Activated naive CD8-positive, alpha-beta T cell treated with anti-CD3 and anti-CD28 coated beads, Interleukin-2, amount 50 U/mL, for 24 hours (primary cell): Measurements from ENCODE around the gene UBL4B.

Experiments
- ATAC-seq: fragments of 150-1000 bp; cut with Tn5 transposase; one replicate; pipeline ENCODE4 v1.10.0; 2021
- DNase-seq: peaks from one replicate; pipeline ENCODE4 v3.0.0; 2021
- H3K27ac Mint-ChIP-seq: one replicate; pipeline ENCODE4 v1.8.0; 2021; ENCODE audit warnings: mild to moderate bottlenecking, mixed read lengths
- H3K27me3 Mint-ChIP-seq: one replicate; pipeline ENCODE4 v1.8.0; 2021; ENCODE audit warnings: mixed read lengths
- H3K36me3 Mint-ChIP-seq: one replicate; pipeline ENCODE4 v1.8.0; 2021; ENCODE audit warnings: low read depth, mixed read lengths
- H3K4me1 Mint-ChIP-seq: one replicate; pipeline ENCODE4 v1.8.0; 2021; ENCODE audit warnings: mixed read lengths
- H3K4me3 Mint-ChIP-seq: one replicate; pipeline ENCODE4 v1.8.0; 2021; ENCODE audit warnings: mild to moderate bottlenecking, moderate library complexity, mixed read lengths
- H3K9me3 Mint-ChIP-seq: one replicate; pipeline ENCODE4 v1.8.0; 2021; ENCODE audit warnings: mixed read lengths

UBL4B gene, protein sequence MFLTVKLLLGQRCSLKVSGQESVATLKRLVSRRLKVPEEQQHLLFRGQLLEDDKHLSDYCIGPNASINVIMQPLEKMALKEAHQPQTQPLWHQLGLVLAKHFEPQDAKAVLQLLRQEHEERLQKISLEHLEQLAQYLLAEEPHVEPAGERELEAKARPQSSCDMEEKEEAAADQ

DNA sequence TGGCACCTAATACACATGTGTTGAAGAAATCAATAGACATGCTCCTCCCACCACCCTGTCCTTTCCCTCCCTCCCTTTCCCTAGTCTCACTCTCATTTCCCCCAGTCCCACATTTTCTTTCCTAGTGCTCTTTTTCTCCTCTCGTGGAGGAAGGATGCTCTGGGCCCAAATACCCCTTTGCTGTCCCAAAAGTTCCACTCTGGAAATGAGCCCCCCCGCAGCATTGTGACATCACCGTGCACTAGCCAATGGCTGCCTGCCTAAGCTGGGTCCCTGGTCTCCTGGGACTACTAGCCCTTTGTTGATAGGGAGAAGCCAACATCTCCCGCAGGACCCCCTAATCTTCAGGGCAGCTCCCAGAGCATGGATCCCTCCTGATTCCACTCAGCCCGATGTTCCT, at the start of gene UBL4B:
Gene UBL4B (plus strand): TSS at position 301 of the 400 bp plus-strand sequence. CDS start 92 bp downstream, at position 393.
- no peak for ATAC-seq
- DNase-seq, result no peak
- H3K27ac Mint-ChIP-seq, result no peak within 1 kb of the TSS
- H3K4me3 Mint-ChIP-seq, result no peak within 1 kb of the TSS
- peaks cover 13% of the 10 kb centered on the region for H3K27me3 Mint-ChIP-seq
- no peaks in the 10 kb centered on the region for H3K9me3 Mint-ChIP-seq
- no peaks in the 10 kb centered on the region for H3K36me3 Mint-ChIP-seq
- H3K4me1 Mint-ChIP-seq, result peaks cover 2% of the 10 kb centered on the region

DNA sequence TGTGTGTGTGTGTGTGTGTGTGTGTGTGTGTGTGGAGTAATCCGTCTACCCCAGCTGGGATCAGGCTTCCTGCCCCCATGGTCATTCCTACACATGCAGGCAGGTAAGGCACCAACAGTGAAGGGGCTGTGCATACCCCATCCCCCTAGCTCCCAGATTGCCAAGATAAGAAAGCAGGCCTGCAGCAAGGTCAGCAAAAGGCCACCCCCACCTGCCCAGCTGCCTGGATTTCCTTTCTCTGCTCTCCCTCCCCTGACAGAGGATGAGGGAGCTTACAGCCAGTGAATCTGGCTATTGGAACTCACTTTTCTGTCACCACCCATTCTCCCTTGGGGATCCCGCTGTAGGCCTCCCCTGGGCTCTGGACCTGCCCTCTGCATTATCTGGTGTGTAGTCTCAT, 49.6 kb upstream of the UBL4B start:
- no peak overlapping the region for H3K27ac Mint-ChIP-seq

DNA sequence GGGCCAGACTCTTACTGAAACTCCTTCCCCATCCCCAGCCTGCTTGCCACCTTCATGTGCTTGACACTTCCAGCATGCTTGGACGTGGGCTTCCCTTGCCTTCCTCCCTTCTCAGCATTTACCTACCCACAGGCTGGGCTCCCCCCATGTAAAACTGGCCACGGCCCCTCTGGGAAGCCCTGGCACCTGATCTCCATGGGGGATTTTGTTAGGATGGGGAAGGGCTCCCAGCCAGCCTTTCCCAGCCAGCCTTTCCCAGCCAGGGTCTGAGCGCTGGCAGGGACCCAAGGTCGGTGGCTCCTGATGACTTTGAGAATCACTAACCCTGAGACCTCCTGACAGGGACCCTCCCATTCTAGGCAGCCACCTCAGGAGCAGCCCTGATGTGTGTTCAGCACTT, 48.5 kb upstream of the UBL4B start:
- Mint-ChIP-seq H3K4me1 (peaks cover 7% of the 10 kb centered on the region), H3K9me3 (no peaks in the 10 kb centered on the region), H3K36me3 (peaks cover 5% of the 10 kb centered on the region), H3K27ac (no peak overlapping the region), H3K27me3 (peaks cover 26% of the 10 kb centered on the region), H3K4me3 (no peak overlapping the region)
- DNase-seq, result no peak
- ATAC-seq, result no peak

More for the DNA sequence above, 49.6 kb upstream of the UBL4B start:
- no peak for ATAC-seq
- H3K36me3 Mint-ChIP-seq, result peaks cover 7% of the 10 kb centered on the region
- no peaks in the 10 kb centered on the region for H3K9me3 Mint-ChIP-seq
- H3K27me3 Mint-ChIP-seq, result peaks cover 16% of the 10 kb centered on the region
- no peak for DNase-seq
- H3K4me3 Mint-ChIP-seq, result no peak overlapping the region
- H3K4me1 Mint-ChIP-seq, result no peaks in the 10 kb centered on the region

DNA sequence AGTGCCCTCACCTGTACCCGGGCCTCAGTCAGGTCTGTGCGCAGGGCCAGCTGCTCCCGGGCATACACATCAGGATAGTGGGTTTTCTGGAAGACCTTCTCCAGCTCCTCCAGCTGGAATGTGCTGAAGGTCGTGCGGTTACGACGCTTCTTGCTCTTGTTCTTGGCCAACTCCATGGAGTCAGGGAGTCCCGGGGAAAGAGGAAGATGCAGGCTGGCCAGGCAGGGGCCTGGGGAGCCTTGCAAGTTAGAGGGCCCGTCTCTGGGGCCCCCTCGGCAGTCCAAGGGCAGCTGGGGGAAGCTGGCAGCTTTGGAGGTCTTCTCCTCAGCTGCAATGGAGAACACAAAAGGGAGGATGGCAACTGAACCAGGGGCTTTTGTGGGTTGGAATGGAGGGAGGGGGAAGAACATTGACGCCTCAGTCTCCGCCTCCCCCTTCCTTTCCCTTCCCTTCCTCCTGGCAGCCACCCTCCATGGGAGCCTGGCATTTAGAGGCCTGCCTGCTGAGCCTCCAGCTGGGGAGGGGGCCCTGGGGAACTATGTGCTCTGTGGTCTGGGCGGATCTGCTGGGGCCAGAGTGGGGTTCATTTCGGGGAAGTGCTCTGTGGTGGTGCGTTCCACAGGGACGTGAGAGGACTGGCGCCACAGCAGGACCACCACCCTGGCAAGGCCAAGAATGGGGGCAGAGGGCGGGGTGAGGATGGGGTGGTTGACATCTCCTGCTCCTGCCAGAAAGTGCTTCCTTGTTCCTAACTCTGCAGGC, 47.5 kb upstream of the UBL4B start:
- no peak overlapping the region for H3K27ac Mint-ChIP-seq
- peaks cover 29% of the 10 kb centered on the region for H3K27me3 Mint-ChIP-seq
- ATAC-seq, result no peak

DNA sequence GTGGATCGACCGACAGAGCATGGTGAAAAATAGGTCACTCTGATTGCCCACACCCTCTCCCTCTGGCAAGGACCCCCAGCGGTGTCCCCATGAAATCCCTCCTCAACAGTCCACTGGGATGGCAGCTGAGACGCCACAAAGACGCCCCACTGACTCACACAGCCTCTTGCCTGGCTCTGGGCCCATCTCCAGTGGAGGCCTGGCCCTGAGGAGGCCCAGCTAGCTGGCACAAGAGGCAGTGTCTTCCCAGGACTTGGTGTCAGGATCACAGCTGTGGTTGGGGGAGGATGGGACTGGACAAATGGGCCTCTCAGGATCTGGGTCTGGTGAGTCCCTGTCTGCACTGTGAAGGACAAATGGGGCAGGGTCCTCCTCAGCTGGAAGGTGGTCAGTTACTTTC, 46.4 kb upstream of the UBL4B start:
- ATAC-seq (no peak), DNase-seq (no peak)
- Mint-ChIP-seq H3K27me3 (peaks cover 34% of the 10 kb centered on the region), H3K4me3 (no peak overlapping the region), H3K27ac (no peak overlapping the region), H3K4me1 (peaks cover 7% of the 10 kb centered on the region), H3K36me3 (peaks cover 2% of the 10 kb centered on the region), H3K9me3 (no peaks in the 10 kb centered on the region)

More for the DNA sequence above, 47.5 kb upstream of the UBL4B start:
- peaks cover 7% of the 10 kb centered on the region for H3K4me1 Mint-ChIP-seq
- H3K36me3 Mint-ChIP-seq, result peaks cover 5% of the 10 kb centered on the region
- no peak overlapping the region for H3K4me3 Mint-ChIP-seq
- H3K9me3 Mint-ChIP-seq, result no peaks in the 10 kb centered on the region
- DNase-seq, result no peak

DNA sequence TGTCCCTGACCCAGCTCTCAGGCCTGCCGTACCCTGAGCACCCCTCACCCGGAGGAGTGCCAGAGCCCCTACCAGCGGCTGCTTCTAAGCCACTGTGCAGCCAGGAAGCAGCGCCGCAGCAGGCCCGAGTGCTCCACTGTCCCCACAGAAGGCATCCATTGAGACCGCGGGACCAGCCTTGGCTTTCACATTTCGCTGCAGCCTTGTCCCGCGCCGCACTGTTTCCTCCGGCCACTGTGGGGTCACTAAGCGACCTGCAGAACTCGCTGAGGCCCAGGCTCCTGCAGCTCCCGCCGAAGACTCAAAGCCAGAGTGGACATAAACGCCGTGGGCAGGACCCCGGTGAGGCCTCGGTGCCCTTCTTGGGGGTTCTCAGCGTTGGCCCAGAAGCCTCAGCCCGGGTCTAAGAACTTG, 44.8 kb upstream of the UBL4B start:
- Mint-ChIP-seq H3K4me3 (no peak overlapping the region), H3K27me3 (peaks cover 48% of the 10 kb centered on the region), H3K27ac (no peak overlapping the region)

DNA sequence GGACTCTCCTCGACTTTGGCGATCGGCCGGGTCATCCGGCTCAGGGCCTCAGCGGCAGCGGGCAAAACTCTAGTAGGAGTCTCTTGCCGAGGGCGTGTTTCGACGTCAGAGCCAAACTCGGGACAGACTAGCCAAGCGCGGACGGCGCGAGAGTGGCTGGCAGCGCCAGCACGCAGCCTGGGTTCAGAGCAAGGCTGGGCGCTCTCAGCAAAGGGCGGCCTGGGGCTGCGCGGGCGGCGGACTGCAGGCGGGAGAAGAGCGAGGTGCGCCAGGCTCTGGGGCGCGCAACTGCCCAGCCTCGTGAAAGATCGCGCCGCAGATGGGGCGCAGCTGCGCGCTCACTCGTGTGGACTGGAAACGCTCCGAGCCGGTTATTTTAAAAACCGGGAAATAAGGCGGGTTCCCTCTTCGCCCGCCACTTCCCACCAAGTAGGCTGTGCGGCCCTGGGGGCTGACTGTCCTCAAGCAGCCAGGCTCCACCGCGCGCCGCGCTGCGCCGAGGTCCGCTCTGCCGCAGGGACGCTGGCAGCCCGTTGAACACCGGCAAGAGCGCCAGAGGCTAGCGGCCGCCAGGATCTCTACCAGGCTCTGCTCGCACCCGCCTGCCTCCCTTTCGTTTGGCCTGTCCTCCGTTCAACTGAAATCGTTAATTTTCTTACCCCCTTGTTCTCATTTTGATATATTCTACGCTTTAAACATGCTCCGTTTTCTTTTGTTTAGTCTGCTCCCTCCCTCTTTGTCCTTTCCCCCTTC, 44.2 kb upstream of the UBL4B start:
- peaks cover 7% of the 10 kb centered on the region for H3K4me1 Mint-ChIP-seq
- no peak overlapping the region for H3K27ac Mint-ChIP-seq
- ATAC-seq (peak; percentile 31), DNase-seq (no peak)
- peak overlapping the region; percentile 45 for H3K4me3 Mint-ChIP-seq
- no peaks in the 10 kb centered on the region for H3K9me3 Mint-ChIP-seq
- H3K36me3 Mint-ChIP-seq, result peaks cover 2% of the 10 kb centered on the region
- H3K27me3 Mint-ChIP-seq, result peaks cover 53% of the 10 kb centered on the region

More for the DNA sequence above, 44.8 kb upstream of the UBL4B start:
- DNase-seq, result no peak
- Mint-ChIP-seq H3K9me3 (no peaks in the 10 kb centered on the region), H3K4me1 (peaks cover 7% of the 10 kb centered on the region), H3K36me3 (peaks cover 2% of the 10 kb centered on the region)
- ATAC-seq, result no peak

DNA sequence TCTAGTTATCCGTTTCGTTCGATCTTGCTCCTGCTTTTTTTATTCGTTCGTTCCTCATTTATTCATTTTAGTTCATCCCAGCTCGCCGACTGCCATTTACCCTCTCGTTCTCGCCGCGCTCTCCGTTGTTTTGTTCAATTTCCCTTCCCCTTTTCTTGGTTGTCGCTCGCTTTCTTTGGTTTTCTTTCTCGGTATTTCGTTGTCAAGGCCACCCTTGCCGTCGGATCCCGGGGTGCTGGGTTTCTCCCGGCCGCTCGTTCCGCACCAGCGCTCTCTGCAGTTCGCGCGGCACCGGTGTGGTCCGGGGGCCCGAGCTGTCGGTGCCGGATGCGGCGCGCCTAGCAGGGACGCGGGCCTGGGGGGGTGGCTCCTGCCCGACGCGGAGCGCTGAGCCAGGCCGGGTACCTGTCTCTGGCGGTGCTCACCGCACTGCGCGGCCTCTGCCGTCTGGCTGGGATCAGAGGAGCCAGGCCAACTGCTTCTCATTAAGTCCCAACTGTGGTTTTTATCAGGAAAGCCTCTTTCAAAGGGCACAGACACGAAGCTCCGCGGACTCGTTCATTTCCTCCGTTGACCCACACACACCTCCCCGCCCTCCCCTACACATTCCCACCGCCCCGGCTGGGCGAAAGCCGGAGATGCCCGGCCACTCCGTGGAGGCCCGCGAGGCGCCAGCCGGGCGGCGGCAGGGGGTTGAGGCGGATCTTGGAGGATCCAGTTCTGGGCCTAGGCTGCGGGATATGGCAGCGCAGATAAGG, 43.4 kb upstream of the UBL4B start:
- Mint-ChIP-seq H3K4me3 (peak overlapping the region; percentile 45), H3K27ac (no peak overlapping the region), H3K9me3 (no peaks in the 10 kb centered on the region), H3K36me3 (peaks cover under 1% of the 10 kb centered on the region), H3K4me1 (peaks cover 7% of the 10 kb centered on the region), H3K27me3 (peaks cover 59% of the 10 kb centered on the region)
- ATAC-seq (peak; percentile 8), DNase-seq (peak; percentile 26)

DNA sequence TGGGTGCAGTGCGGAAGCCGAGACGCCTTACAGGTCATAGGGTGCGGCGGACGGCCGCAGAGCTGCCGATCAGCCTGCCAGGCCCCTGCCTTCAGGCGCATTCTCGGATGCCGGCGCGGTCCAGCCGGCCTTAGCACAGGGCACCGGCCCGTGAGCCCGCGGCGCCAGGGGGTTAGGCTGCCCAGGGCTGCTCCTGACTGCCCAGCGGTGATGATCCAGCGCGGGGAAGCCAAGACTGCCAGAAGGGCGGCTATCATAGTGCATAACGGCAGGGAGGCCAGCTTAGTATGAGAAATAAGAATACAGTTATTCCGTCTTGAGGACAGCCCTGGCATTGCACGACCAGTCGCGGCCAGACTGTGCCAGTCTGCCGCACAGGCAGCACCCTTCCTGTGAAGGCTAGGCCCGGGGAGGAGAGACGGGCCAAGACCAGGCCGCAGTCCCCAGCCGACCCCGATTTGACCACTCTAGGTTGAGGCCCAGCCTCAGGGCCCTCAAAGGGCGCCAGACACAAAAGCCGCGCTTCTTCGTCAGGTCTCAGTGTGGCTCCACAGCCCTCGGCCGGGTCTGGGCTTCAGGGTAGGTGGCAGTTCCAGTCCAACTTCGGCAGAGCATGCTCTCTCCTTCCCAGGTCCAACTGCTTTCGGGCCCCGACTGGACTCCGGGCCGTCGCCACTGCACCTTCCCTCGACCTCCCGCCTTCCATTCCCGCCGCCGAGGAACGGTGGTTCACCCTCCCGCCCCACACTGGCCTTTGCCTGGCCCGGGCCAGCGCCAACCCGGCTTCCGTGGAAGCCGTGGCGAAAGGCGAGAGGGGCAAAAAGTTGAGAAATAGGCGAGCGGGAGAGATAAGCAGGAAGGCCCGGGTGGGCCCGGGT, 42.6 kb upstream of the UBL4B start:
- peak; percentile 11 for ATAC-seq
- Mint-ChIP-seq H3K4me3 (no peak overlapping the region), H3K36me3 (no peaks in the 10 kb centered on the region), H3K27me3 (peaks cover 65% of the 10 kb centered on the region), H3K4me1 (peaks cover 7% of the 10 kb centered on the region), H3K9me3 (no peaks in the 10 kb centered on the region), H3K27ac (no peak overlapping the region)
- DNase-seq, result no peak

DNA sequence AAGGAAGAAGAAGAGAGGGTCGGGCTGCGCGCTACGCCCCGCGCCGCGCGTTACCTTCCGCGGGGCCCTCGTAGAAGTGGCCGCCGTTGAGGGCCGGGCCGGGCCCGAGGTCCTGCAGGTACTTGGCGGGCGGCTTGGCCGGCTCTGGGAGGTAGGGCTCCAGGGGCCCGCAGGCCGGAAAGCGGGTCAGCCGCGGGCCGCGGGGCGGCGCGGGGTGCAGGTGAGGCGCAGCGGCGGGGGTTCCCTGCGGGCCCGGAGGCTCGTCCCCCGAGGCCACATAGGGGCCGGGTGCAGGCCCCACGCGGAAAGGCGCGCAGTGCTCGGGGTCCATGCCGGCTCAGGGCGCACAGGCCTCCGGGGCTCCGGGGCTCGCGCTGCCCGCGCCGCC, 42.0 kb upstream of the UBL4B start:
- Mint-ChIP-seq H3K4me3 (no peak overlapping the region), H3K27me3 (peaks cover 67% of the 10 kb centered on the region), H3K9me3 (no peaks in the 10 kb centered on the region), H3K36me3 (no peaks in the 10 kb centered on the region), H3K27ac (no peak overlapping the region), H3K4me1 (peaks cover 7% of the 10 kb centered on the region)
- ATAC-seq (no peak), DNase-seq (no peak)

DNA sequence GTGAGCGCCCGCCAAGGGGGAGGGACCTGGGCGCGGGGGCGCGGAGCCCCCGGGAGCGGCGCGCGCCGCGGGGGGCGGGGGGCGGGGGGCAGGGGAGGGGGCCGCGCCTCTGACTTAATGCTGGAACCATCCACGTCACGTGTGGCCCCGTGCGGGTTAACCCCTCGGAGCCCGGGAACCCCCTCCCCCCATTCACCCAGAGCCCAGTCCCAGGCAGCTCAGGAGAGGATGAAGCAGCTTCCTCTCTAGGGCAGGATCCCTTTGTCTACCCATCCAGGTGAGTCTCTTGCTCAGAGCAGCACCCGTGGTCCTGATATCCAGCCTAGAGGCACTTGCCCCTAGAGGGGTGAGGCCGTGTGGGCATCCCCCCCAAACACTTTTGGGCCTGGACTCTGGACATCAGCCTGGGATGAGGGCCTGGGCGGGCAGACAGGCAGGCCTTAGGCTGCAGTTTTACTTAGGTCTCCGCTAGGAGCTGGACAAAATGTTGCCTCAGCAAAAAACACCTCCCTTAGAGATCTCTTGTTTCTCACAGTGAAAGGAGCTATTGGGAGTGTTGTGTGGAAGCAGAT, 41.5 kb upstream of the UBL4B start, which contains the start of gene ALX3:
Gene ALX3 (minus strand): TSS at position 2 of the 572 bp plus-strand sequence. CDS start 60 bp downstream, outside the sequence.
- no peak within 1 kb of the TSS for H3K4me3 Mint-ChIP-seq
- no peak within 1 kb of the TSS for H3K27ac Mint-ChIP-seq
- DNase-seq (no peak), ATAC-seq (no peak)
- peaks cover 7% of the 10 kb centered on the region for H3K4me1 Mint-ChIP-seq
- peaks cover 67% of the 10 kb centered on the region for H3K27me3 Mint-ChIP-seq
- no peaks in the 10 kb centered on the region for H3K9me3 Mint-ChIP-seq
- H3K36me3 Mint-ChIP-seq, result no peaks in the 10 kb centered on the region

DNA sequence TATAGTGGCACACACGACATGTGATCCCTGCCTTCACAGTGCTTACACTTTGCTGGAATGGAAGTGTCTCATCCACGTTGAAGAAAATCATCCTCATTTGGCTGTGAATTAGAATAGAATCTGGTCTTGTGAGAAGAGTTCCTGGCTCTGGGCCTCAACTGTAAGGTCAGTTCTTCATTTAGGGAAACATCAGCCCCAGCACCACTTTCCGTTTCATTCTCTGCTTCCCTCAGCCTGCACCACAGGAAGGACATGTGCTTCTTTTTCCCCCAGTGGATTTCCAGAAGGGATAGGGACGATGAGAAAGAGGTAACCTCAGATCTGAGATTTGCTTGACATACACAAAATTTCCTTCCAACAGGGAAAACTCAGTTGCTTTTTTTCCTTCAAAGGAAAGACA, 38.1 kb upstream of the UBL4B start:
- Mint-ChIP-seq H3K36me3 (no peaks in the 10 kb centered on the region), H3K27ac (no peak overlapping the region), H3K9me3 (no peaks in the 10 kb centered on the region), H3K27me3 (peaks cover 47% of the 10 kb centered on the region), H3K4me3 (no peak overlapping the region), H3K4me1 (no peaks in the 10 kb centered on the region)
- ATAC-seq (no peak), DNase-seq (no peak)

DNA sequence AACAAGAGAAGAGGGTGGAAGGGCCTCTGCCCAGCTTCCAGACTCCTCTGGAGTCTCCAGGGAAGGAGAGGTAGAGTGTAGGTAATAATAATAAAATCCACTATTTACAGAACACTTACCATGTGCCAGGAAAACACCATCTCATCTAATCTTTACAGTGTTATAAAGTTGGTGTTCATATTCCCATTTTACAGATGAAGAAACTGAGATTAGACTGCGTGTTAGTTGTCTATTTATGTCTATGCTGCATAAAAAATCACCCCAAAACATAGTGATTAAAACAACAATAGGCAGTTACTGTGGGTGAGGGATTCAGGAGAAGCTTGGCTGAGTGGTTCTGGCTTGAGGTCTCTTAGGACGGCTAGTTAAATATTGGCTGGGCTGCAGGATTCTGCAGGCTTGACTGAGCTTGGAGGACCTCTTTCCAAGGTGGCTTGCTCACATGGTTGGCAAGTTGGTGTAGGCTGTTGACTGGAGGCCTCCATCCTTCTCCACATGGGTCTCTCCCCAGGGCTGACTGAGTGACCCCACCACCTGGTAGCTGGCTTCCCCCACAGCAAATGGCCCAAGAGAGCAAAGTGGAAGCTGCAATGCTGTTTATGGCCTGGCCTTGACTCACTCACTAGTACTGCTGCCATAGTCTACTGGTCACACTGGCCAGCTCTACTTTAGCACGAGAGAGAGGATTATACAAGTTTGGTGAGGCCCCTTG, 35.3 kb upstream of the UBL4B start:
- no peak for DNase-seq
- Mint-ChIP-seq H3K9me3 (no peaks in the 10 kb centered on the region), H3K36me3 (no peaks in the 10 kb centered on the region), H3K27ac (no peak overlapping the region), H3K4me3 (no peak overlapping the region), H3K4me1 (no peaks in the 10 kb centered on the region), H3K27me3 (peaks cover 36% of the 10 kb centered on the region)
- no peak for ATAC-seq
